Measurements from ENCODE around the gene RNF31. TPM values are rescaled to one million over a fixed set of nuclear protein-coding genes. Genes with fewer than 3 reads are reported as not detected.
A peak's percentile ranks its signal among the peaks of the same experiment; 100 is the strongest.

The RNF31 gene
- total and polyA plus RNA-seq, 2 of the 13 experiments (the other 11 are each of a cell fraction or from before 2014, with no cell fraction given): 48.2 to 86.8 TPM

GRCh38 chr14:24151404-24152080, 4.2 kb downstream of the RNF31 start:
- POLR2A ChIA-PET: interaction anchor here (1.3 to 11.8 kb wide), 5 partner anchors 8 to 37 kb away, joined by 3 to 233 read pairs (median 22); partner anchors contain the start of genes DCAF11, EMC9, IRF9 and NRL
- FAIRE-seq (no peak), DNase-seq (ENCODE audit: low spot score) (no peak), ATAC-seq (no peak)
- Histone ChIP-seq H3K4me3 (replicated peaks in 1 of 3; ENCODE audit: insufficient read depth in 1 of 3, low read depth in 2 of 3, low read length in 3 of 3) (no peak overlapping the region), H2AFZ (ENCODE audit: low read length) (no peak overlapping the region), H3K9ac (ENCODE audit: insufficient read depth, low read depth, low read length) (no peak overlapping the region), H3K27ac (ENCODE audit: extremely low read length, insufficient read depth, low read length) (no peak overlapping the region), H3K4me2 (ENCODE audit: low read depth, low read length) (no peak overlapping the region), H3K79me2 (ENCODE audit: insufficient read depth, low read length) (peaks cover 20% of the 10 kb centered on the region), H3K4me1 (ENCODE audit: insufficient read depth, low read length) (peaks cover 20% of the 10 kb centered on the region), H3K36me3 (replicated peaks in 1 of 2; ENCODE audit: control insufficient read depth in 1 of 2, insufficient read depth in 2 of 2, low read length in 2 of 2) (peaks cover 49 to 57% of the 10 kb centered on the region in 2 experiments), H3K27me3 (ENCODE audit: control insufficient read depth in 1 of 2, insufficient read depth in 2 of 2, low read length in 2 of 2) (no peaks in the 10 kb centered on the region; a peak in 1 of 5 replicates), H3K9me3 (ENCODE audit: low read length) (no peaks in the 10 kb centered on the region), H4K20me1 (ENCODE audit: insufficient read depth, low read length) (peaks cover 7% of the 10 kb centered on the region)
- in situ Hi-C loops (cut with HindIII; ENCODE audit: extremely low pct_ligation_motif_present, low pct_unique_long_range_greater_than_20kb): no loop called here
- intact Hi-C loops (cut with micrococcal nuclease; ENCODE audit: unreplicated experiment): no loop called here
- CTCF ChIA-PET (ENCODE audit: low intra/inter-chr PET ratio, low total read pairs): no interaction called here
- no TSS peak for BruUV-seq (replicated peaks)
- 96% methylated on average over 16 of the region's 16 CpGs for WGBS (ENCODE audit: low lambda C conversion rate)
- TF ChIP-seq HMG20B (CRISPR knock-in tag; conservative IDR thresholded peaks at IDR 0.05): no peak
- peak; percentile 57 for TF ChIP-seq RBFOX2 (IDR thresholded peaks at IDR 0.05; ENCODE audit: low read depth, low read length)
- TF ChIP-seq MTA1 (CRISPR knock-in tag; IDR thresholded peaks at IDR 0.05; ENCODE audit: borderline replicate concordance): peak; percentile 49; the same call in 1 of the 2 replicates
- 0 out of 2 replicates have a peak, but pooled peaks have one; percentile 18 for TF ChIP-seq HIVEP1 (CRISPR knock-in tag; IDR thresholded peaks at IDR 0.05)
- TF ChIP-seq HES4 (CRISPR knock-in tag; IDR thresholded peaks at IDR 0.05; ENCODE audit: borderline replicate concordance): peak; percentile 86
- TF ChIP-seq ZNF737 (CRISPR knock-in tag; IDR thresholded peaks at IDR 0.05; ENCODE audit: borderline replicate concordance): no peak
- no peak for TF ChIP-seq ZNF503 (CRISPR knock-in tag; IDR thresholded peaks at IDR 0.05)
- peak; percentile 48; the same call in 1 of the 2 replicates for TF ChIP-seq ZNF563 (CRISPR knock-in tag; IDR thresholded peaks at IDR 0.05)
- TF ChIP-seq, protein P1, sequence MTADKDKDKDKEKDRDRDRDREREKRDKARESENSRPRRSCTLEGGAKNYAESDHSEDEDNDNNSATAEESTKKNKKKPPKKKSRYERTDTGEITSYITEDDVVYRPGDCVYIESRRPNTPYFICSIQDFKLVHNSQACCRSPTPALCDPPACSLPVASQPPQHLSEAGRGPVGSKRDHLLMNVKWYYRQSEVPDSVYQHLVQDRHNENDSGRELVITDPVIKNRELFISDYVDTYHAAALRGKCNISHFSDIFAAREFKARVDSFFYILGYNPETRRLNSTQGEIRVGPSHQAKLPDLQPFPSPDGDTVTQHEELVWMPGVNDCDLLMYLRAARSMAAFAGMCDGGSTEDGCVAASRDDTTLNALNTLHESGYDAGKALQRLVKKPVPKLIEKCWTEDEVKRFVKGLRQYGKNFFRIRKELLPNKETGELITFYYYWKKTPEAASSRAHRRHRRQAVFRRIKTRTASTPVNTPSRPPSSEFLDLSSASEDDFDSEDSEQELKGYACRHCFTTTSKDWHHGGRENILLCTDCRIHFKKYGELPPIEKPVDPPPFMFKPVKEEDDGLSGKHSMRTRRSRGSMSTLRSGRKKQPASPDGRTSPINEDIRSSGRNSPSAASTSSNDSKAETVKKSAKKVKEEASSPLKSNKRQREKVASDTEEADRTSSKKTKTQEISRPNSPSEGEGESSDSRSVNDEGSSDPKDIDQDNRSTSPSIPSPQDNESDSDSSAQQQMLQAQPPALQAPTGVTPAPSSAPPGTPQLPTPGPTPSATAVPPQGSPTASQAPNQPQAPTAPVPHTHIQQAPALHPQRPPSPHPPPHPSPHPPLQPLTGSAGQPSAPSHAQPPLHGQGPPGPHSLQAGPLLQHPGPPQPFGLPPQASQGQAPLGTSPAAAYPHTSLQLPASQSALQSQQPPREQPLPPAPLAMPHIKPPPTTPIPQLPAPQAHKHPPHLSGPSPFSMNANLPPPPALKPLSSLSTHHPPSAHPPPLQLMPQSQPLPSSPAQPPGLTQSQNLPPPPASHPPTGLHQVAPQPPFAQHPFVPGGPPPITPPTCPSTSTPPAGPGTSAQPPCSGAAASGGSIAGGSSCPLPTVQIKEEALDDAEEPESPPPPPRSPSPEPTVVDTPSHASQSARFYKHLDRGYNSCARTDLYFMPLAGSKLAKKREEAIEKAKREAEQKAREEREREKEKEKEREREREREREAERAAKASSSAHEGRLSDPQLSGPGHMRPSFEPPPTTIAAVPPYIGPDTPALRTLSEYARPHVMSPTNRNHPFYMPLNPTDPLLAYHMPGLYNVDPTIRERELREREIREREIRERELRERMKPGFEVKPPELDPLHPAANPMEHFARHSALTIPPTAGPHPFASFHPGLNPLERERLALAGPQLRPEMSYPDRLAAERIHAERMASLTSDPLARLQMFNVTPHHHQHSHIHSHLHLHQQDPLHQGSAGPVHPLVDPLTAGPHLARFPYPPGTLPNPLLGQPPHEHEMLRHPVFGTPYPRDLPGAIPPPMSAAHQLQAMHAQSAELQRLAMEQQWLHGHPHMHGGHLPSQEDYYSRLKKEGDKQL (CRISPR knock-in tag; IDR thresholded peaks at IDR 0.05; ENCODE audit: low read depth): no peak
- TF ChIP-seq ZNF816 (CRISPR knock-in tag; IDR thresholded peaks at IDR 0.05; ENCODE audit: borderline replicate concordance): no peak
- TF ChIP-seq DPF2 (CRISPR knock-in tag; IDR thresholded peaks at IDR 0.05; ENCODE audit: borderline replicate concordance, low read depth): no peak
- no peak for TF ChIP-seq ZNF790 (CRISPR knock-in tag; IDR thresholded peaks at IDR 0.05; ENCODE audit: borderline replicate concordance)
- no peak for TF ChIP-seq ZNF329 (CRISPR knock-in tag; IDR thresholded peaks at IDR 0.05; ENCODE audit: low read depth)

Data from HepG2 (cell line).